ENCODE results near the gene TMCO1. TPM values are rescaled to one million over a fixed set of nuclear protein-coding genes. Genes with fewer than 3 reads are reported as not detected.

Gene TMCO1
- total RNA-seq, 1 experiment from 2014 or later = 64.1 TPM

DNA sequence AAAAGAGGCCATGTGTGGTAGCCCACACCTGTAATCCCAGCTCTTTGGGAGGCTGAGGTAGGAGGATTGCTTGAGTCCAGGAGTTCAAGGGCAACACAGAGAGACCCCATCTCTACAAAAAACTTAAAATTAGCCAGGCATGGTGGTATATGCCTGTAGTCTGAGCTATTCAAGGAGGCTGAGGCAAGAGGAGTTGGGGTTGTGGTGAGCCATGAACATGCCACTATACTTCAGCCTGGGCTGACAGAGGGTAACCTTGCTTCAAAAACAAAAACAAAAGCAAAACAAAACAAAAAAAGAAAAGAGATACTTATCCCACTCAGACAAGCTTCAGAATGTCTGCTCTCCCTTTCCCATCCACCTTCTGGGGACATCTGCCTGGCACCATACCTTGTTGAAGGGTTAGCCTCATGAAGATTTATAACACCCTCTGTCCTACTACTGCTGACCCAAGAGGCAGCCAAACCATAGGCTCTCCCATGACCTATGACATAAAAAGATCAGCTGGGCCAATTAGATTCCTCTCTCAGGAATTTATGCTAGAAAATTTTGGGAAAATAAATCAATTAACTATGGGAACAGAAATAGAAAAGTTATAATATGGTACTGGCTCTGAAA, 13.2 kb downstream of the TMCO1 start:
- Histone ChIP-seq H3K36me3 (ENCODE audit: low read depth) (peaks cover 15% of the 10 kb centered on the region; the same call in 1 of the 2 replicates), H3K9me2 (ENCODE audit: insufficient read depth) (no peaks in the 10 kb centered on the region), H3K79me2 (ENCODE audit: low read depth) (no peaks in the 10 kb centered on the region), H3K4me2 (no peak overlapping the region), H3K4me3 (no peak overlapping the region), H3K27me3 (ENCODE audit: insufficient read depth, low read depth) (no peaks in the 10 kb centered on the region), H2AFZ (no peak overlapping the region), H3K4me1 (replicated peaks; ENCODE audit: insufficient read depth) (no peaks in the 10 kb centered on the region), H3F3A (ENCODE audit: insufficient read depth, low read depth) (no peaks in the 10 kb centered on the region), H3K27ac (no peak overlapping the region), H4K20me1 (ENCODE audit: insufficient read depth) (no peaks in the 10 kb centered on the region; the same call in 1 of the 2 replicates), H3K9me3 (ENCODE audit: insufficient read depth, low read depth) (no peaks in the 10 kb centered on the region)
- intact Hi-C loops (cut with micrococcal nuclease; ENCODE audit: unreplicated experiment) = no loop called here
- TF ChIP-seq EZH2 (IDR thresholded peaks at IDR 0.05; ENCODE audit: low read depth) = no peak
- TF ChIP-seq, protein P1, sequence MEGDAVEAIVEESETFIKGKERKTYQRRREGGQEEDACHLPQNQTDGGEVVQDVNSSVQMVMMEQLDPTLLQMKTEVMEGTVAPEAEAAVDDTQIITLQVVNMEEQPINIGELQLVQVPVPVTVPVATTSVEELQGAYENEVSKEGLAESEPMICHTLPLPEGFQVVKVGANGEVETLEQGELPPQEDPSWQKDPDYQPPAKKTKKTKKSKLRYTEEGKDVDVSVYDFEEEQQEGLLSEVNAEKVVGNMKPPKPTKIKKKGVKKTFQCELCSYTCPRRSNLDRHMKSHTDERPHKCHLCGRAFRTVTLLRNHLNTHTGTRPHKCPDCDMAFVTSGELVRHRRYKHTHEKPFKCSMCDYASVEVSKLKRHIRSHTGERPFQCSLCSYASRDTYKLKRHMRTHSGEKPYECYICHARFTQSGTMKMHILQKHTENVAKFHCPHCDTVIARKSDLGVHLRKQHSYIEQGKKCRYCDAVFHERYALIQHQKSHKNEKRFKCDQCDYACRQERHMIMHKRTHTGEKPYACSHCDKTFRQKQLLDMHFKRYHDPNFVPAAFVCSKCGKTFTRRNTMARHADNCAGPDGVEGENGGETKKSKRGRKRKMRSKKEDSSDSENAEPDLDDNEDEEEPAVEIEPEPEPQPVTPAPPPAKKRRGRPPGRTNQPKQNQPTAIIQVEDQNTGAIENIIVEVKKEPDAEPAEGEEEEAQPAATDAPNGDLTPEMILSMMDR (conservative IDR thresholded peaks at IDR 0.05) = no peak
- POLR2A ChIA-PET (ENCODE audit: unreplicated experiment) = interaction anchor here (0.7 kb wide), 1 partner anchor 125 kb away, joined by 3 read pairs; no protein-coding TSS in a partner anchor
- BruUV-seq (replicated peaks) = no TSS peak
- CTCF ChIA-PET = no interaction called here
- DNase-seq = no peak

DNA sequence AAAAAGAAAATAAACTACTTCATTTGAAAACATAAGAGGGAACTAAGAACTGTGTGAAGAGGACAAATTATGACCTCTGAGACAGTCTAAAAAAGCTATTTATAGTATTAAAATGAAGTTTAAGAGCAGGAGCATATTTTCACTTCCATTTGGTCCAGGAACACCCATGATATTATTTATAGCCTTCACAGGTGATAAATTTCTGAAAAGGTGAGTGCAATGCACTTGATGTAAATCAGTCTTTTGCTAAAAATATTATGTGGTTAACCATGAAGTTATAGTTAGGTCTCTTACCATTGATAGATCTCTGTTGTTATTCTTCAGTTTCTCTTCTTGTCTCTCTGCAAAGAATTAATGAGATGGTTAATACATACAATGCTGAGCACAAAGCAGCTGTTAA, 14.7 kb downstream of the TMCO1 start:
- H3K27ac ChIP-seq = no peak overlapping the region
- H3F3A ChIP-seq (ENCODE audit: insufficient read depth, low read depth) = no peaks in the 10 kb centered on the region
- no TSS peak for BruUV-seq (replicated peaks)
- TF ChIP-seq, protein P1 (conservative IDR thresholded peaks at IDR 0.05) = no peak
- TF ChIP-seq EZH2 (IDR thresholded peaks at IDR 0.05; ENCODE audit: low read depth) = no peak
- ChIA-PET POLR2A (ENCODE audit: unreplicated experiment) (no interaction called here), CTCF (no interaction called here)
- H4K20me1 ChIP-seq (ENCODE audit: insufficient read depth) = no peaks in the 10 kb centered on the region; the same call in 1 of the 2 replicates
- intact Hi-C loops (cut with micrococcal nuclease; ENCODE audit: unreplicated experiment) = no loop called here
- no peaks in the 10 kb centered on the region for H3K9me2 ChIP-seq (ENCODE audit: insufficient read depth)
- peaks cover 15% of the 10 kb centered on the region; the same call in 1 of the 2 replicates for H3K36me3 ChIP-seq (ENCODE audit: low read depth)
- no peaks in the 10 kb centered on the region for H3K4me1 ChIP-seq (replicated peaks; ENCODE audit: insufficient read depth)
- no peaks in the 10 kb centered on the region for H3K27me3 ChIP-seq (ENCODE audit: insufficient read depth, low read depth)
- H2AFZ ChIP-seq = no peak overlapping the region
- DNase-seq = no peak
- H3K9me3 ChIP-seq (ENCODE audit: insufficient read depth, low read depth) = no peaks in the 10 kb centered on the region
- no peak overlapping the region for H3K4me3 ChIP-seq
- no peak overlapping the region for H3K4me2 ChIP-seq
- no peaks in the 10 kb centered on the region for H3K79me2 ChIP-seq (ENCODE audit: low read depth)

DNA sequence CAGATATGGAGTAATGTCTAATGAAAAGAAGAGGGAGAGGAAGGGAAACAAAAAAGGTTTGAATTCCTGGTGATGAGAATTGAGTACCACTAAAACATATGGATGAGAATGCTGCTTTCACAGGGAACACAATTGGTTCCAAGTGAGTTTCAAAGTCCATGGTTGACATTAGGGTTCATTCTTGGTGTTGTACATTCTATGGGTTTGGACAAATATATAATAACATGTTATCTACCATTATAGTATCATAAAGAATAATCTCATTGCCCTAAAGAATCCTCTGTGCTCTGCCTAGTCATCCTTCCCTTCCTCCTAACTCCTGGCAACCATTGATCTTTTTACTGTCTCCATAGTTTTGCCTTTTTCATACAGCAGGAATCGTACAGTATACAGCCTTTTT, 20.1 kb downstream of the TMCO1 start:
- CTCF ChIA-PET = no interaction called here
- TF ChIP-seq EZH2 (IDR thresholded peaks at IDR 0.05; ENCODE audit: low read depth) = no peak
- TF ChIP-seq, protein P1 (conservative IDR thresholded peaks at IDR 0.05) = no peak
- Histone ChIP-seq H3K9me2 (ENCODE audit: insufficient read depth) (no peaks in the 10 kb centered on the region), H3K9me3 (ENCODE audit: insufficient read depth, low read depth) (no peaks in the 10 kb centered on the region), H3K4me1 (replicated peaks; ENCODE audit: insufficient read depth) (no peaks in the 10 kb centered on the region), H3K27ac (no peak overlapping the region), H4K20me1 (ENCODE audit: insufficient read depth) (no peaks in the 10 kb centered on the region), H3K36me3 (ENCODE audit: low read depth) (0 out of 2 replicates have a peak, but pooled peaks cover 1% of the 10 kb centered on the region), H3K79me2 (ENCODE audit: low read depth) (no peaks in the 10 kb centered on the region), H3F3A (ENCODE audit: insufficient read depth, low read depth) (no peaks in the 10 kb centered on the region), H3K4me2 (no peak overlapping the region), H3K4me3 (no peak overlapping the region), H2AFZ (no peak overlapping the region), H3K27me3 (ENCODE audit: insufficient read depth, low read depth) (no peaks in the 10 kb centered on the region)
- POLR2A ChIA-PET (ENCODE audit: unreplicated experiment) = no interaction called here
- intact Hi-C loops (cut with micrococcal nuclease; ENCODE audit: unreplicated experiment) = no loop called here
- no TSS peak for BruUV-seq (replicated peaks)
- no peak for DNase-seq
